GM21619 (cell line): ENCODE data around the gene RPUSD4.
A peak's percentile ranks its signal among the peaks of the same experiment; 100 is the strongest.

Experiments used
- ATAC-seq: cut with Tn5 transposase; IDR thresholded peaks from one replicate; pipeline ENCODE4 v1.9.1; 2021; ENCODE audit not compliant: unreplicated experiment

The RPUSD4 gene

DNA sequence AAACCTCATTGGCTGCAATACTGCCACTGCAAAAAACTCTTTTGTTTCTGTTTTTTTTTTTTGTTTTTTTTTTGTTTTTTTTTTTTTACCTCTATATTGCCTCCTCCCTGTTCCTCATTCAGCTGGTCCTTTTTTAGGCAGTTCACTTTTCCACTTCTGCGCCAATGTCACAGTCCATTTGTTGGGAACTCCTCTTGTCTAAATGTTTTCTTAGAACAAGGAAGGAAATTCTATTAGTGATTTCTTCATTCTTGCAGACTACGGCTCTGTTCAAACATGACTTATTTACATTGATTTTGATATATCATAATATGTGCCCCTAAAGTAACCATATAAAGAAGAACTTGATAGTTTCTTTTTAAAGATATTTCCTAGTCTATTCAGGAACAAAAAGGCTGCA lies 3.0 kb upstream of the RPUSD4 start:
- no peak for ATAC-seq

- no peak for ATAC-seq
Measured at GRCh38 chr11:126212089-126212660, 725 bp upstream of the RPUSD4 start.

DNA sequence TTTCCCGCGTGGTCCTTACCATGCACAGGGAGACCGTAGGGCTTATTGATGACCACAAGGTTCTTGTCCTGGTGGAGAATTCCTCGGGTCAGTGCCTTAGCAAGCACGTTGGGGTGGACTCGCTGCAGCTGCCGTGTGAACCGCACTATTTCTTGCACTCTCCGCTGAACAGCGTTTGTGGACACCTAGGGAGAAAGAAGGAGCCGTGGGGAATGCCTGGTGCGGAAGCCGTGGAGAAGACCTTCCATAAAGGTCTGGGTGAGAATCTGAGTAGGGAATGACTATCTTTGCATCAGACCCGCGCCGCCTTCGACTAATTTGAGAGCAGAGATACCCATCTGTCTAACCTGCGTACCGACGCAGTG lies 597 bp downstream of the RPUSD4 start:
- no peak for ATAC-seq

DNA sequence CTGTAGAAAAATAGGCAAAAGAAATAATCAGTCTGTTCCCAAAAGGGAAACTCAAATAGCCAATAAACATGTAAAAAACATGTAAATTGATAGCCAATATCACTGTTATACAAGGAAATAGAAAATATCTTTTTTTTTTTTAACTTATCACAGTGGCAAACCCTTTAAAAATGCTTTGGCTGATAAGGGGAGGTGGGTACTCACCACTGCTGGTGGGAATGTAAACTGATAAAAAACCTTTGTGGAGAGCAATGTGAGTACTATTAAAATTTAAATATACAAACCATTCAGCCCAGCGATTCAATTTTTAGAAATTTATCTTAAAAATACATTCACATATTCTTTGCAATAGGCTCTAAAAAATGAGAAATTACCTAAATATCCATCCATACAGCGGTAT lies 3.6 kb downstream of the RPUSD4 start:
- no peak for ATAC-seq

- no peak for ATAC-seq
Measured at GRCh38 chr11:126205359-126205758, 6.1 kb downstream of the RPUSD4 start.

DNA sequence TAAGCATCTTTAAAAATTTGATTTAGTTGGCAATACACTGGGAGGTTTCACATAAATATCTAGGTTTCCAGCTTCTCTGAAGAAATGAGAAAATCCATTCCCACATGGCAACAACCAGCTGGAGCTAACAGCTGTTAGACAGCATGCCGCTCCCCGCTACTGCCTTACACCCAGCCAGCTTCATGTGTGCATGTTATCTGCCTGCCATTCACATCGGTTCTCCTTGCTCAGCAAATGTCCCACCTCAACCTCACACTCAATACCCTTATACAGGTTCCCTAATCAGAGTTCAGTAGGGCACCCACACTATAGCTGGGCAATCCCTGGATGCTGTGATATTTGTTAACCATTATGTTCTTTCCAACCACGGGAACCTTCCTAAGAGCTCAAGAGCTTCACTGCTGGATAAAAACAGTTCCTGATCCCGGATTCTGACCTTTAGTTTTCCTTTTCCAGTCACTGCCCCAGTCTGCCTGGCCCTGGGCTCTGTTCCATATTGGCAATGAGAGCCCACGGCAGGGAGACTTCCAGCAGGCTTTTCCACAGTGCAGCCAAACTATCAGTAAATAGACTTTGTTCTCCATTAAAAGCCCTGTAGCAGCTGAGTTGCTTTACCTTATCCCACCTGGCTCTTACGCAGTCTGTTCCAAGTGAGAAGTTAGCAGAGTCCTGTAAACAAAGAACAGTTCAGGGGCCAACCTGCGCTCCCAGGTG lies 8.6 kb downstream of the RPUSD4 start:
- no peak for ATAC-seq

DNA sequence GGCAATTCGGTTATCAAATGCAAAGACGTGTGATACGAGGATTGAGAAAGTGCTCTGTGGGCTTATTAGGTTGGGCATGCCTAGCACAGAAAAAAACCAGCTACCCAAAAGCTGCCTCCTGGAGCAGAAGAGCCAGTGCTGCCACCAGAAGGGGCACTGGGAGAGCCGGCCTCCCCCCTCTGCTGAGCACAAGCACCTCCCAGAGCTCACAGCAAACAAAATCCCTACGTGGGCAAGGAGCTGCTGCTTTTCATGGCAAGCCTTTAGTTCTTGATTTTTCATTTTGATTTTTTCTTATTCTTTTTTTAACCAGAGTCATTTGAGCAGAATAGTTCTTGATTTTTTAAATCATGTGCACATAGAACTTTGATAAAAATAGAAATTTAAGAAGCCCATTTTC lies 12.8 kb downstream of the RPUSD4 start:
- no peak for ATAC-seq

DNA sequence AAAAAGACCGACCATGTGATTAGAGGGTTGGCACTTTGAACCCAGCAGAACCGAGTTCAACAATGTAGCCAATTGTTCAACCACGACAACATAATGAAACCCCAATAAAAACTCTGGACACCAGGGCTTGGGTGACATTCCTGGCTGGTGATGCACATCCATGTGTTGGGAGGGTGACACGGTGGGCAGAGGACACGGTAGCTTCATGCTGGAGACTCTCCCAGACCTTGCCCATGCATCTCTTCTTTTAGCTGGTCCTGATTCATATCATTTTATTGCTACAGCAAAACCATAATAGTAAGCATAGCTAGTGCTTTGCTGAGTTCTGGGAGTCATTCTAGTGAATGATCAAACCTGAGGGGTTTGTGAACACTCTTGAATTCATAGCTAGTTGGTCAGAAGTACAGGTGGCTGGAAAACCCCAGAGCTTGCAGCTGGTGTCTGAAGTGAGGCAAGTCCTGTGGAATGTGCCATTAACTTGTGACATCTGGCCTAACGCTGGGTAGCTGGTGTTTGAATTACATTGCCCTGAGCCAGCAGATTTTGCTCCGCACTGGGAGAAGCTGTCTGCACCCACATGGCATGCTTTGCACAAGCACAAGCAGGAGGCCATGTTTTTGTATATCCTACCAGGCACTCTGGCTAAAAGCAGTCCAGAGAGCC lies 14.0 kb downstream of the RPUSD4 start:
- no peak for ATAC-seq

GRCh38 chr11:126195119-126195518 lies 16.3 kb downstream of the RPUSD4 start:
- no peak for ATAC-seq

GRCh38 chr11:126194121-126194543 lies 17.3 kb downstream of the RPUSD4 start:
- ATAC-seq, result no peak

DNA sequence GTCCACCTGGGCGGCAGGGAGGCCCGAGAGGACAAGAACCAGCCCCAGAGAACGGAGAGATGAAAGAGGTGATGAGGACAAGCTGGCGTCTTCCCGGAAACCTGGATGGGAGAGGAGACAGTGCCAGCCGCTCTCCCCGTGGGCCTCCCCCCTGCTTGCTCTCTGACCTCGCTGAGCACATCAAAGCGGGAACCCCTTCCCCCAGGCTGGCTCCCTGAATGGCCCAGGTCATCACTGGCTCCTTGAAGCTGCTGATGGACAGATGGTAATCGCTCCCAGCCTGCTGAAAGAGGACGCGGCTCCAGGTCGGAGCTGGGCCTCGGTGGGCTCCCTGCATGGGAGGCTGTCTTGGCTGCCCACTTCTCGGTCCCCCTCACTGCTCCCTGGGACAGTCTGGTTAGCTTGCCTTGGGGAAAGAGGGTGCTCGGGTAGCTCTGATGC lies 18.4 kb downstream of the RPUSD4 start:
- no peak for ATAC-seq

DNA sequence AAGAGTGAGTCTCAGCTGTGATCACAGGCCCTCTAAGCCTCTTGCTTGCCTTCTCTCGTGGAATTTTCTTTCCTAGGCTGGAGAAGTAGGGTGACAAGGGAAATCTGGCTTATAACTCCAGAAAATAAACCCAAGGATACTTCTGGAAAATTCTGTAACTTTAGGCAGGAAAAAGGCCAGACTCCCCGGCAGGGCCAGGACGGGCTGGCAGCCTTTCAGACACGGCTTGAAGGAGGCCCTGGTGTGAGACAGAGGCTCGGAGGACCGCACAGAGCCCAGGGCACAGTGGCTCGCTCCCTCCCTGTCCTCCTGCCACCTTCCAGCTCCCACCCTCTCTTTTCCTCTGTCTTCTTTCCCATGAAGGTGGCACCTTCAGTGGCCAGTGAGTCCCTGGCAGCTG lies 19.1 kb downstream of the RPUSD4 start:
- no peak for ATAC-seq

DNA sequence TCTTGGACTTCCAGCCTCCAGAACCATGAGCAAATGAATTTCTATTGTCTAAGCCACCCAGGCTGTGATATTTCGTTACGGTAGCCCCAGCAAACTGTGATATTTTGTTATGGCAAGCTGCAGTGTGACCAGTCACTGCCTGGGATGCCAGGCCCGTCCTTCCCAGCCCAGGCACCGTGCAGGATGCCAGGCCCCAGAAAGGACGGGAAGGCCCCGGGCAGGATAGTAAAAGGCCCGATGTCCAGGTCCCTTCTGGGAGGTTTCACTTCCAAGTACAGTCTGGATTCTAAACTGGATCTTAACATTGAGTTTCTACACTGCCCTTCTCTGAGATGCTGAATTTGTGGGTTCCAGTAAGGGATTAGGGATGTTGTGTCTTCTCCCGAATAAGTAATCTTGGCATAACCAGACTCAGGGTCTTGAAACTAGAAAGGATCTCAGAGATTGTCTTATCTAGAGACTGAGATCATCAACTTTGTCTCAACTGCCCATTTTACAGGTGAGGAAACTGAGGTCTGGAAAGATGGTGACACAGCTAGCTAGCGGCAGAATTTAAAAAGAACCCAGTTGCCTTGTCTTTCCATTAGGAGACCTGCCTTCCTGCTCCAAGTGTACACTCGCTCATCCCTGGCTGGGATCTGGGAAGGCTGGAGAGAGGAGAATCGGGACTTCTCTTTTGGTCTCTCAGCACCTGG lies 19.9 kb downstream of the RPUSD4 start:
- no peak for ATAC-seq

DNA sequence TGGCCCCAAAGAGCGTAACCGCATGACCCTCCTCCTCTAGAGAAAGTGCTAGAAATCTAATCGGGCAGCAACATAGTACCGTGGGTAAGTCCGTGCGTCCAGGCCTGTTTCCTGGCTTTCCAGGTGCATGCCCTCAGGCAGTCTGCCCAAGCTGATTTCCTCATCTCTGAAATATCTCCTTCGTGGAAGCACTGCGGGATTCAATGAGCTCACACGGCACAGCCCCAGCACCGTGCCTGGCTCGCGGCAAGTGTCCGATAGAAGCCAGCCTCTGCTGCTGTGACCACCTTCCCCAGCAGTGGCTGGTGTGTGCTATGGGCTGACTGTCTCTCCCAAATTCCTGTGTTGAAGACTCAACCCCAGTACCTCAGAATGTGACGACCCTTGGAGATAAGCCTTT lies 20.7 kb downstream of the RPUSD4 start:
- no peak for ATAC-seq

GRCh38 chr11:126189109-126189929 lies 22.1 kb downstream of the RPUSD4 start:
- peak; percentile 75 for ATAC-seq

DNA sequence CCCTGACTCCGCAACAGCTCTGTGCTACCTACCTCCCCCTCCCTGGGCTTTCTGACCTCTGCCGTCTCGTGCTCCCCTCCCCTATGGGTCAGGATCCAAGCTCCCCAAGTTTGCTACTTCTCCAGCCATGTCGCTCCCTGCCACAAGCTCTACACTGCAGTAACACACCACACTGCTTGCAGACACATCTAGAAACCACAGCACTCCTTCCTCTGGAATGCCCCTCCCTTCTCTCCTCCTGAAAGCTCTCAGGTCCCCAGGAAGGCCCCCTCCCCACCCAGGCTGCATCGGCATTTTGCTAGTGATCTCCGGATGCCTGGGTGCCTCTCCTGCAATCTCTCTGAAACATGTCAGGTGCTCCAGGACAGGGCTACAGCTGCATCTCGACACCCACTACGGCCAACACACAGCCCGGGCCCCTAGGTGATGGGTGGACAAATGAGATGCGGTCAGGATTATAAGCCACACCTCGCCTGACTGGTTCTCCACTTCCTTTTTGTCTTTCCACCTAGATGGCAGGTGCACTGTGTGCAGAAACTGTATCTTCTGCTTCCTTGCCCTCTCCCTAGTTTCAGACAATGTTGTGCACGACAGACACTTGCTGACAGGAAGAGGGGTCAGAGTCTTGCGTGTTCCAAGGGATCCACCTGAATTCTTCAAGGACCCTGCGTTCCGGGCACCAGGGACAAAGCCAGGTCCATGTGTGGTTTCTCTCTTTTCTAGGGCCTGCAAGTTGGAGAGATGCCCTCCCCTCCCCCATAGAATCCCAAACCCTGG lies 22.9 kb downstream of the RPUSD4 start:
- peak; percentile 81 for ATAC-seq

DNA sequence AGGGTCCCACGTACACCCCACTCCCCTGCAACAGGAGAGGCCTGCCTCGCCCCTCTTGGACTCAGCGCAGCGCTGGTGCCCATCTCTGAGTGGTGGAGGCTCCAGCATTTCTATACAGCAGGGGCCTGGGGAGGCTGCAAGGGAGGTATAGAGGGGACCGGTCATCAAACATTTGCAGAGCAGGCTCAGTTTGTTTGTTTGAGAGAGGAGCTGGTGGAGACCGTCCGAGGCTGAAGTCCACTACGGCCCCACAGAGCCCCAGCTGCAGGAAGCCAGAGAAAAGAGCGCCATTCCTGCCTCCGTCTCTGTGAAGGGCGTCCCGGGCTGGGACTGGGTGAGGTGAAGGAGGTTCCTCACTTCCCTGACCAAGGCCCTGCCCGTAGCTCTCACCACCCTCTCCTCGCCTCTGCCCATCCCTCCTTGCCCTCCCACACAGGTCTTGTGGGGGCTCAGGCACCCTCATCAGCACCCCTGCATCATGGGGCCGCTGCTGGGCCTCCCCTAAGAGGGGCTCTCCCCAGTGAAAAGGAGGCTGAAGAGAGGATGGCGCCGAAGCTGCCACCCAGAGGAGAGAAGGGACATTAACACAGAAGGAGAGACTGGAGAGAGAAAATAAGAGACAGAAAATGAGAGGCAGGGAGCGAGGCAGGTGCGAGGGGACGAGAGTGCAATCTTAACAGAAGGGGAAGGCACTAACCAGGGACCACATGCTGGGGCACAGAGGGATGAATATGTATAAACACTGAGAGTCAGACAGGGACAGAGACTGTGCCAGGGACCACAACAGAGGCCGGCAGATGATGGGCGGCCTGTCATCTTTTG lies 24.5 kb downstream of the RPUSD4 start:
- ATAC-seq, result no peak

GRCh38 chr11:126186025-126186698 lies 25.3 kb downstream of the RPUSD4 start:
- no peak for ATAC-seq
